ENCODE data around the gene PMM2. TPM values are rescaled to one million over a fixed set of nuclear protein-coding genes. Genes with fewer than 3 reads are reported as not detected.

PMM2 gene
- total and polyA plus RNA-seq, 2 donors (not counting 3 experiments of a cell fraction or from before 2014, with no cell fraction given), result 29.0 to 61.3 TPM

GRCh38 chr16:8894736-8895334 is 97.2 kb downstream of the PMM2 start:
- no peak overlapping the region for H3K9ac ChIP-seq (replicated peaks; ENCODE audit: extremely low read depth, insufficient read depth, low read length)
- no peak for TF ChIP-seq CTCF (IDR thresholded peaks at IDR 0.05; ENCODE audit: extremely low read depth in 1 of 2, insufficient read depth in 1 of 2, low read depth in 1 of 2, low read length in 2 of 2)
- no peaks in the 10 kb centered on the region for H3K9me3 ChIP-seq (replicated peaks; ENCODE audit: control insufficient read depth, insufficient read depth, low read length)
- no peak overlapping the region for H3K27ac ChIP-seq (ENCODE audit: insufficient read depth, low read depth, low read length)
- FAIRE-seq (no peak), DNase-seq (ENCODE audit: low read depth, low spot score) (no peak)
- no TSS peak for BruUV-seq (replicated peaks)
- no peaks in the 10 kb centered on the region for H3K4me1 ChIP-seq (ENCODE audit: control insufficient read depth, extremely low read depth, insufficient read depth, low read length)
- ChIA-PET POLR2A (no interaction called here), CTCF (interaction anchor here (0.6 to 7.3 kb wide), 4 partner anchors 9 to 240 kb away, joined by 3 to 32 read pairs (median 6); no protein-coding TSS in a partner anchor)
- no peak overlapping the region for H3K4me2 ChIP-seq (ENCODE audit: insufficient read depth, low read length)
- H4K20me1 ChIP-seq (replicated peaks; ENCODE audit: control insufficient read depth, extremely low read depth, insufficient read depth, low read length), result no peaks in the 10 kb centered on the region
- no peak overlapping the region for H2AFZ ChIP-seq (ENCODE audit: low read depth, low read length)
- H3K79me2 ChIP-seq (ENCODE audit: control insufficient read depth, insufficient read depth, low read length), result no peaks in the 10 kb centered on the region
- dilution Hi-C loops (cut with MboI; ENCODE audit: extremely low pct_ligation_motif_present, low sequenced_read_pairs) (no loop called here), intact Hi-C loops (cut with micrococcal nuclease) (no loop called here)
- H3K27me3 ChIP-seq (ENCODE audit: control insufficient read depth in 2 of 2, insufficient read depth in 2 of 2, low read length in 2 of 2), result no peaks in the 10 kb centered on the region
- H3K9me1 ChIP-seq (replicated peaks; ENCODE audit: control insufficient read depth, extremely low read depth, insufficient read depth, low read length), result no peaks in the 10 kb centered on the region
- H3K36me3 ChIP-seq (ENCODE audit: control insufficient read depth in 2 of 2, extremely low read depth in 1 of 2, insufficient read depth in 2 of 2, low read length in 2 of 2), result peaks cover 39 to 48% of the 10 kb centered on the region in 2 experiments
- H3K4me3 ChIP-seq (replicated peaks in 1 of 3; ENCODE audit: insufficient read depth in 1 of 3, low read depth in 1 of 3, low read length in 3 of 3), result no peak overlapping the region

GRCh38 chr16:8898660-8899318 is 101.2 kb downstream of the PMM2 start:
- CTCF ChIA-PET, result interaction anchor here (2.0 to 7.3 kb wide), 2 partner anchors 19 to 110 kb away, joined by 8 to 32 read pairs; no protein-coding TSS in a partner anchor
- Histone ChIP-seq H3K27me3 (ENCODE audit: control insufficient read depth in 2 of 2, insufficient read depth in 2 of 2, low read length in 2 of 2) (no peaks in the 10 kb centered on the region), H3K4me2 (ENCODE audit: insufficient read depth, low read length) (no peak overlapping the region), H3K4me3 (replicated peaks in 1 of 3; ENCODE audit: insufficient read depth in 1 of 3, low read depth in 1 of 3, low read length in 3 of 3) (no peak overlapping the region), H2AFZ (ENCODE audit: low read depth, low read length) (no peak overlapping the region), H3K9me3 (replicated peaks; ENCODE audit: control insufficient read depth, insufficient read depth, low read length) (no peaks in the 10 kb centered on the region), H3K9ac (replicated peaks; ENCODE audit: extremely low read depth, insufficient read depth, low read length) (no peak overlapping the region), H3K27ac (ENCODE audit: insufficient read depth, low read depth, low read length) (no peak overlapping the region), H3K79me2 (ENCODE audit: control insufficient read depth, insufficient read depth, low read length) (peaks cover 3% of the 10 kb centered on the region), H4K20me1 (replicated peaks; ENCODE audit: control insufficient read depth, extremely low read depth, insufficient read depth, low read length) (no peaks in the 10 kb centered on the region), H3K36me3 (ENCODE audit: control insufficient read depth in 2 of 2, extremely low read depth in 1 of 2, insufficient read depth in 2 of 2, low read length in 2 of 2) (peaks cover 54 to 56% of the 10 kb centered on the region in 2 experiments), H3K4me1 (ENCODE audit: control insufficient read depth, extremely low read depth, insufficient read depth, low read length) (no peaks in the 10 kb centered on the region), H3K9me1 (replicated peaks; ENCODE audit: control insufficient read depth, extremely low read depth, insufficient read depth, low read length) (no peaks in the 10 kb centered on the region)
- no peak for TF ChIP-seq JUN (IDR thresholded peaks at IDR 0.05; ENCODE audit: borderline replicate concordance, insufficient read depth, insufficient read length, low read depth)
- FAIRE-seq, result no peak
- no peak for DNase-seq (ENCODE audit: low read depth, low spot score)
- POLR2A ChIA-PET, result no interaction called here
- dilution Hi-C loops (cut with MboI; ENCODE audit: extremely low pct_ligation_motif_present, low sequenced_read_pairs), result no loop called here
- intact Hi-C loops (cut with micrococcal nuclease), result no loop called here
- no TSS peak for BruUV-seq (replicated peaks)

Other genes starting within 250 kb of the PMM2 start
- gene TMEM114, start 207.3 kb upstream of the PMM2 start, total RNA-seq, result not detected in 2 replicates
- gene TMEM114, start 207.3 kb upstream of the PMM2 start, polyA plus RNA-seq, result not detected in 2 replicates
- 40.3 and 42.0 TPM in 2 replicates for gene METTL22, start 176.1 kb upstream of the PMM2 start, total RNA-seq
- 50.3 and 52.6 TPM in 2 replicates for gene METTL22, start 176.1 kb upstream of the PMM2 start, polyA plus RNA-seq
- 1.3 and 1.6 TPM in 2 replicates for gene ABAT, start 123.2 kb upstream of the PMM2 start, total RNA-seq
- gene ABAT, start 123.2 kb upstream of the PMM2 start, polyA plus RNA-seq, result 1.4 and 1.5 TPM in 2 replicates
- gene TMEM186, start 200 bp upstream of the PMM2 start, total RNA-seq, result 8.3 and 9.6 TPM in 2 replicates
- gene TMEM186, start 200 bp upstream of the PMM2 start, polyA plus RNA-seq, result 6.4 and 8.0 TPM in 2 replicates
- 69.2 and 72.5 TPM in 2 replicates for gene CARHSP1, start 71.2 kb downstream of the PMM2 start, total RNA-seq
- gene CARHSP1, start 71.2 kb downstream of the PMM2 start, polyA plus RNA-seq, result 64.9 and 88.5 TPM in 2 replicates
- gene LITAFD, start 84.5 kb downstream of the PMM2 start, total RNA-seq, result not detected in 2 replicates
- gene LITAFD, start 84.5 kb downstream of the PMM2 start, polyA plus RNA-seq, result not detected in 2 replicates
- gene USP7, start 166.1 kb downstream of the PMM2 start, total RNA-seq, result 130 and 138 TPM in 2 replicates
- gene USP7, start 166.1 kb downstream of the PMM2 start, polyA plus RNA-seq, result 12.3 and 17.7 TPM in 2 replicates